Astrocyte (in vitro differentiated cells and primary cell): ENCODE measurements around the gene U2AF1L4. TPM values are rescaled to one million over a fixed set of nuclear protein-coding genes. Genes with fewer than 3 reads are reported as not detected.

Experiments used
- DNase-seq: peaks from one replicate; pipeline ENCODE4 v3.0.0-alpha.2; 2010; ENCODE audit warnings: low read depth
- FAIRE-seq: peaks from 2 replicates; lab custom pipeline; 2011; peaks lifted over from hg19 to GRCh38; lab: Jason Lieb, UNC
- H2AFZ ChIP-seq: 2 replicates; pipeline ENCODE4 v1.6.0; 2012; ENCODE audit warnings: low read depth, low read length, inconsistent platforms
- H3K27ac ChIP-seq: 2 replicates; pipeline ENCODE4 v1.5.1; 2011; ENCODE audit warnings: low read depth, low read length, inconsistent platforms
- H3K27me3 ChIP-seq: 2 replicates; pipeline ENCODE4 v1.6.0; 2011; ENCODE audit warnings: low read length, inconsistent platforms; ENCODE audit not compliant: insufficient read depth
- H3K36me3 ChIP-seq: 2 replicates; pipeline ENCODE4 v1.5.1; 2011; ENCODE audit warnings: low read length, inconsistent platforms; ENCODE audit not compliant: insufficient read depth
- H3K4me1 ChIP-seq: 2 replicates; pipeline ENCODE4 v1.5.1; 2011; ENCODE audit warnings: low read length, inconsistent platforms; ENCODE audit not compliant: insufficient read depth
- H3K4me2 ChIP-seq: 2 replicates; pipeline ENCODE4 v1.6.0; 2012; ENCODE audit warnings: low read length, inconsistent platforms
- H3K4me3 ChIP-seq: 2 replicates; pipeline ENCODE4 v1.5.1; 2011; ENCODE audit warnings: low read depth, mild to moderate bottlenecking, low read length, inconsistent platforms; ENCODE audit not compliant: insufficient read depth
- H3K79me2 ChIP-seq: 2 replicates; pipeline ENCODE4 v1.6.0; 2012; ENCODE audit warnings: mild to moderate bottlenecking, low read length, inconsistent platforms; ENCODE audit not compliant: insufficient read depth
- H3K9ac ChIP-seq: 2 replicates; pipeline ENCODE4 v1.6.0; 2012; ENCODE audit warnings: mild to moderate bottlenecking, low read length, inconsistent platforms
- H3K9me3 ChIP-seq: 2 replicates; pipeline ENCODE4 v1.5.1; 2012; ENCODE audit warnings: low read depth, mild to moderate bottlenecking, low read length, inconsistent platforms; ENCODE audit not compliant: insufficient read depth
- H4K20me1 ChIP-seq: 2 replicates; pipeline ENCODE4 v1.6.0; 2012; ENCODE audit warnings: low read length, inconsistent platforms; ENCODE audit not compliant: insufficient read depth
- H3K27ac Mint-ChIP-seq: one replicate; pipeline ENCODE4 v1.8.0; 2021; ENCODE audit warnings: mild to moderate bottlenecking, mixed read lengths; ENCODE audit not compliant: unreplicated experiment
- H3K27me3 Mint-ChIP-seq: one replicate; pipeline ENCODE4 v1.8.0; 2021; ENCODE audit warnings: low read depth, mixed read lengths; ENCODE audit not compliant: unreplicated experiment
- H3K36me3 Mint-ChIP-seq: one replicate; pipeline ENCODE4 v1.8.0; 2021; ENCODE audit warnings: low read depth, mixed read lengths; ENCODE audit not compliant: unreplicated experiment
- H3K4me1 Mint-ChIP-seq: one replicate; pipeline ENCODE4 v1.8.0; 2021; ENCODE audit warnings: low read depth, mixed read lengths; ENCODE audit not compliant: unreplicated experiment
- H3K4me3 Mint-ChIP-seq: one replicate; pipeline ENCODE4 v1.8.0; 2021; ENCODE audit warnings: mild to moderate bottlenecking, moderate library complexity, mixed read lengths; ENCODE audit not compliant: unreplicated experiment
- H3K9me3 Mint-ChIP-seq: one replicate; pipeline ENCODE4 v1.8.0; 2021; ENCODE audit warnings: mild to moderate bottlenecking, mixed read lengths; ENCODE audit not compliant: unreplicated experiment
- CTCF ChIP-seq: IDR thresholded peaks from 2 replicates; pipeline ENCODE4 v1.5.1; 2011; ENCODE audit warnings: low read depth, mild to moderate bottlenecking, inconsistent platforms, low read length, moderate library complexity; ENCODE audit not compliant: insufficient read depth
- EZH2 ChIP-seq: IDR thresholded peaks from 2 replicates; pipeline ENCODE4 v1.6.1; 2012; ENCODE audit warnings: mild to moderate bottlenecking, low read length, inconsistent platforms; ENCODE audit not compliant: insufficient read depth
- total RNA-seq: library from RNA; stranded (reverse); gene quantifications from 2 replicates; pipeline ENCODE4 v1.2.1, GENCODE V29; 2021

Gene U2AF1L4
- total RNA-seq, 1 donor from 2014 or later, result 15.7 TPM

- DNase-seq, result no peak
- Histone ChIP-seq H3K4me2 (no peak overlapping the region), H4K20me1 (no peaks in the 10 kb centered on the region), H3K36me3 (no peaks in the 10 kb centered on the region), H3K27ac (no peak overlapping the region), H2AFZ (no peak overlapping the region), H3K9me3 (no peaks in the 10 kb centered on the region), H3K27me3 (peaks cover 4% of the 10 kb centered on the region), H3K4me3 (no peak overlapping the region), H3K4me1 (no peaks in the 10 kb centered on the region), H3K79me2 (no peaks in the 10 kb centered on the region), H3K9ac (no peak overlapping the region)
- H3K27ac Mint-ChIP-seq, result no peak overlapping the region
- H3K9me3 Mint-ChIP-seq, result no peaks in the 10 kb centered on the region
- no peak for TF ChIP-seq CTCF
- TF ChIP-seq EZH2, result no peak
- FAIRE-seq, result no peak
- H3K36me3 Mint-ChIP-seq, result no peaks in the 10 kb centered on the region
- H3K4me3 Mint-ChIP-seq, result no peak overlapping the region
- no peaks in the 10 kb centered on the region for H3K4me1 Mint-ChIP-seq
- peaks cover 24% of the 10 kb centered on the region for H3K27me3 Mint-ChIP-seq
These were observed 46.0 kb upstream of the U2AF1L4 start for GRCh38 chr19:35790981-35791813.

- Mint-ChIP-seq H3K4me1 (no peaks in the 10 kb centered on the region), H3K9me3 (no peaks in the 10 kb centered on the region), H3K27me3 (peaks cover 30% of the 10 kb centered on the region), H3K27ac (no peak overlapping the region), H3K36me3 (no peaks in the 10 kb centered on the region), H3K4me3 (no peak overlapping the region)
- H3K36me3 ChIP-seq, result no peaks in the 10 kb centered on the region
- DNase-seq (no peak), FAIRE-seq (no peak)
- H3K27me3 ChIP-seq, result no peaks in the 10 kb centered on the region
- no peak overlapping the region for H3K9ac ChIP-seq
- no peak overlapping the region for H3K4me2 ChIP-seq
- no peak overlapping the region for H2AFZ ChIP-seq
- no peaks in the 10 kb centered on the region for H3K4me1 ChIP-seq
- no peak overlapping the region for H3K27ac ChIP-seq
- H3K79me2 ChIP-seq, result no peaks in the 10 kb centered on the region
- no peak for TF ChIP-seq EZH2
- no peak for TF ChIP-seq CTCF
- H4K20me1 ChIP-seq, result no peaks in the 10 kb centered on the region
- no peak overlapping the region for H3K4me3 ChIP-seq
- no peaks in the 10 kb centered on the region for H3K9me3 ChIP-seq
These were observed 45.0 kb upstream of the U2AF1L4 start for GRCh38 chr19:35789978-35790944.
